Measurements from ENCODE around the gene ZNF213.

ZNF213 gene

GRCh38 chr16:3188925-3189825, 54.3 kb downstream of the ZNF213 start:
- DNase-seq (ENCODE audit: low read depth): no peak
- TF ChIP-seq CTCF (IDR thresholded peaks at IDR 0.05; ENCODE audit: low read depth, low read length, missing control alignments): no peak
- peak overlapping the region; percentile 57 for H3K4me3 ChIP-seq (ENCODE audit: low read depth, low read length)

GRCh38 chr16:3189869-3190268, 55.0 kb downstream of the ZNF213 start:
- no peak overlapping the region; the same call in 1 of the 2 replicates for H3K4me3 ChIP-seq (ENCODE audit: low read depth, low read length)
- no peak for DNase-seq (ENCODE audit: low read depth)
- TF ChIP-seq CTCF (IDR thresholded peaks at IDR 0.05; ENCODE audit: low read depth, low read length, missing control alignments): no peak

- no peak for TF ChIP-seq CTCF (IDR thresholded peaks at IDR 0.05; ENCODE audit: low read depth, low read length, missing control alignments)
- no peak for DNase-seq (ENCODE audit: low read depth)
- H3K4me3 ChIP-seq (ENCODE audit: low read depth, low read length): peak overlapping the region; percentile 22
Observed at GRCh38 chr16:3190949-3191353, 56.1 kb downstream of the ZNF213 start.

All from GM12864 (cell line).